D721Med (cell line): ENCODE data around the gene ITGB7.

Experiments
- DNase-seq: peaks from one replicate; pipeline ENCODE4 v3.0.0; 2011; ENCODE audit warnings: low spot score; ENCODE audit not compliant: insufficient read length
- FAIRE-seq: peaks from 2 replicates; lab custom pipeline; 2011; peaks lifted over from hg19 to GRCh38; lab: Jason Lieb, UNC
- TF ChIP-seq, protein P1 (sequence below): IDR thresholded peaks from 2 replicates; pipeline ENCODE4 v1.5.1; 2012; ENCODE audit warnings: mild to moderate bottlenecking, control low read depth; ENCODE audit not compliant: insufficient read depth; ENCODE audit errors: missing control alignments

The ITGB7 gene

DNA sequence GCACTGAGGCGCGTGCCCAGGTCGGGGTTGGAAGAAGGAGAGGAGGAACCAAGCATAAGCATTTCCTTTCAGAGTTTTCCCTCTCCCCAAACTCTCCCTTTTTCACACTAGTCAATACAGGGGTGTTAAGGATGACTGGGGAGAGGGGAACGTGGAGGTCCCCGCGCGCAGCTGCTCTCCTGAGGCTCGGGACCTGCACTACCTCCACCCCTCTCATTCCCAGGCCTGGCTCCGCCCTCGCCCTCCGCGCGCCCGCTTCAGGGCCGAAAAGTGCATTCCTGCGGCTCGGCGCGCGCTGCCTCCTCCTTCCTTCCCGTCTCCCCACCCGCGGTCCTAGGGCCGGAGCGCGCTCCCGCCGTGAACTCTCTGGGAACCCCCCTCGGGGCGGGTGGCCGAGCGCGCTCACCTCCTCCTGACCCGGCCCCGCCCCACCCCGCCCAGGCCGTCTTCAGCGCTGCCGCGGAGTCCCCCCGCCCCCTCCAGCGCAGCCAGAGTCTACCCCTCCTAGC lies 13.7 kb upstream of the ITGB7 start:
- DNase-seq (peak; percentile 91), FAIRE-seq (no peak)
- TF ChIP-seq, protein P1, sequence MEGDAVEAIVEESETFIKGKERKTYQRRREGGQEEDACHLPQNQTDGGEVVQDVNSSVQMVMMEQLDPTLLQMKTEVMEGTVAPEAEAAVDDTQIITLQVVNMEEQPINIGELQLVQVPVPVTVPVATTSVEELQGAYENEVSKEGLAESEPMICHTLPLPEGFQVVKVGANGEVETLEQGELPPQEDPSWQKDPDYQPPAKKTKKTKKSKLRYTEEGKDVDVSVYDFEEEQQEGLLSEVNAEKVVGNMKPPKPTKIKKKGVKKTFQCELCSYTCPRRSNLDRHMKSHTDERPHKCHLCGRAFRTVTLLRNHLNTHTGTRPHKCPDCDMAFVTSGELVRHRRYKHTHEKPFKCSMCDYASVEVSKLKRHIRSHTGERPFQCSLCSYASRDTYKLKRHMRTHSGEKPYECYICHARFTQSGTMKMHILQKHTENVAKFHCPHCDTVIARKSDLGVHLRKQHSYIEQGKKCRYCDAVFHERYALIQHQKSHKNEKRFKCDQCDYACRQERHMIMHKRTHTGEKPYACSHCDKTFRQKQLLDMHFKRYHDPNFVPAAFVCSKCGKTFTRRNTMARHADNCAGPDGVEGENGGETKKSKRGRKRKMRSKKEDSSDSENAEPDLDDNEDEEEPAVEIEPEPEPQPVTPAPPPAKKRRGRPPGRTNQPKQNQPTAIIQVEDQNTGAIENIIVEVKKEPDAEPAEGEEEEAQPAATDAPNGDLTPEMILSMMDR = no peak

DNA sequence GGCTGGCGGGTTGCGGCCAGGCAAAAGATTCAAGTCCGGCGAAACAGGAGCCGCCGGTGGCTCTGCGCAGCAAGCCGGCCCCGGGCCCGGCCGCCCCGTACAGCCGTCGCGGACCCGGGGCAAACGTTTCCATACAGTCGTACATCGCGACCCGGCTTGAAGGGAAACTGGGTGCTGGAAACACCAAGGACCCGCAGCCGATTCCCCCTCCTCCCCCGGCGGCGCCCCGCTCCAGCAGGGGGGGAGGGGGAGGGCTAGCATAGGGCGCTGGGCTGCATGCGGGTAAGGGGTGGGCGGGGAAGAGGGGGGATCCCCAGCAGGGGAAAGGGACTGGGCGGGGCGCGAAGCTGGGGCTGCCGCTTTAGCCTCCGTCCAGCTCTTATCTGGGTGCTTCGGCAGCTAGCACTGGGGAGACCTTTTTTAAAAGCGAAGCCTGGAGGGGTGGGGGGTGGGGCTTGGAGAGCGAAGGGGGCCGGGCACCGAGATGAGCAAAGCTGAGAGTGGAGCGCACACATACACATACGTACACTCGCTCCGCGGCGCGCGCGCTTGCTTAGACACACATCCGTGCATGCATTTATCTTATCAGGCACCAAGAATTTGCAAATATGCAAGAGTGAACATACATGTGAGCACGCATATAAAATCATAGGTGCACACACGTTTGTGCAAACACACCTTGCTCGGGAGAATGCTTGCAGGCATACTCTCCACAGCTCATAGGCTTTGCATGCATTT lies 13.1 kb upstream of the ITGB7 start:
- DNase-seq (no peak), FAIRE-seq (no peak)
- TF ChIP-seq, protein P1 = no peak

DNA sequence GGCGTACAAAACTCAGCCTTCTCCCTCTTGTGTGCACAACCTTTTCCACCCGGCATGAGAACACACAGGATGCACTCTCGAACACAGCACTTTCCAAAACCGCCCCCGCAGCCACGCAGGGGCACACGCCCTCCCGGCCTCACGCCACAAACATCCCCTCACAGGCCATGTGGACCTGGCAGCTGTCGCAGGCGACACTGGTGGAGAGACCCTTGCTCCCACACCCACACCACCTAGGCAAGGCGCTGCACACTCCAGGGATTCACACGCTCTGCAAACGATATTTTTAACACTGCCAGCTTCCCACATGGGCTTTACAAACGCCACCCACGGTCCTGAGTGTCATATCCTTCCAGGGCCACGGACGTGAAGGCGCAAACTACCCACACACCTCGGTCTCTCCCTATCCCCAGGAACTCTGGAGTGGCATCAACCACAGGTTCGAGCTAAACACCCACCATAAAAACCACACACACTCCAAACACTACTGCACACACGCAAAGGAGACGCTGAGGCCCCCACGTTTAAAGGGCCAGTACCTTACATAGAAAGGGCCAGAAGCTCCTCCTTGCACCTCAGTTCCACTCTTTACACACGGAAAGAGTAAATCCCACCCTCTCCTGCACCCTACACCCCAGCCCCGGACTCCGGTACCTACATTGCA lies 12.4 kb upstream of the ITGB7 start:
- DNase-seq (no peak), FAIRE-seq (no peak)
- TF ChIP-seq, protein P1 = no peak

DNA sequence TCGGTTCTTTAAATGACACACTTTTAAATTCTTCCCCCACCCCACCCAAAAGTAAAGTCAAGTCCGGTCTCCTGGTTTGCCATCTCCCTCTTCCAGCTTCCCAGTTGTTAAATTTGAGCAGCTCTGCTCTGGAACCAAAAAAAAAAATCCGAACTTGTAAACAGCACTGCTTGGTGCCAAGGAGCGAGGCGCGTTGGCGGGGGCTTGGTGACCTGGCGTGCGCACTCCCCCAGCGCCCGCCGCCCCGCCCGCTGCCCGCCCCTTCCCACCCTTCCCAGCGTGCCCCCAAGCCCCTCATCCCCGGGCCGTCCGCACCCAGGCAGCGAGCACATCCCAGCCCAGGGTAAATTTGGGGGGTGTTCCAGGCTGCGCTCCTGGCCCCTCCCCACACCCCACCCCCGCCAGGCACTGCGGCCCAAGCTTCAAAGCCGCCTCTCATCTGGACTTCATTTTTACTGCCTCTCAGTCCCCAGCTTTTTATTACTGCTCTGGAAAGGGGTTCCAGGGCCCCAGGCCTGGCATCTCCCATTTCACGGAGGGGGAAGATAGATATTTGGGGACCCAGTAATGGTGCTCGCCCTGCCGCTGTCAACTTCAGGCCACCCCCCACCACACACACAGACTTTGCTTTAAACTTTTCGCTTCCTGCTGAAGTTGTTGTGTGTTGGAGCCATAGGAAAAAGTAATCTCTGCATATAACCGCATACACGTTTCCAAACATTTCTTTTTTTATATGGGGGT lies 11.7 kb upstream of the ITGB7 start:
- TF ChIP-seq, protein P1 = no peak
- DNase-seq (no peak), FAIRE-seq (no peak)

DNA sequence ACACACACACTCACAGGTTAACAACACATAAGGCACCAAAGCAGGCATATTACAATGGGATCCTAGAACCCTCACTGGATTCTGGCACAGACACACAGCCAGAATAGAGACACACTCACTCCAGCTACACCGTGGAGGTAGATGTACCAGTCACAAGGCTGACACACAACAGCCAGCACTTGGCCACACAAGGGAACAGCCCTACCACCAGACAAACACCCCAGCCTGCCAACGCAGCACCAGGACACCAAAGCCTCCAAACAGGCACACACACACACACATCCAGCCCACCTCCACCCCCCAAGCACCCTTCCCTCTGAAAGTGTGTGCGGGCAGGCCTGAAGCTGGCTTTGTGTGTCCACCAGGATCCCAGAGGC lies 10.9 kb upstream of the ITGB7 start:
- TF ChIP-seq, protein P1 = no peak
- FAIRE-seq = no peak
- no peak for DNase-seq

DNA sequence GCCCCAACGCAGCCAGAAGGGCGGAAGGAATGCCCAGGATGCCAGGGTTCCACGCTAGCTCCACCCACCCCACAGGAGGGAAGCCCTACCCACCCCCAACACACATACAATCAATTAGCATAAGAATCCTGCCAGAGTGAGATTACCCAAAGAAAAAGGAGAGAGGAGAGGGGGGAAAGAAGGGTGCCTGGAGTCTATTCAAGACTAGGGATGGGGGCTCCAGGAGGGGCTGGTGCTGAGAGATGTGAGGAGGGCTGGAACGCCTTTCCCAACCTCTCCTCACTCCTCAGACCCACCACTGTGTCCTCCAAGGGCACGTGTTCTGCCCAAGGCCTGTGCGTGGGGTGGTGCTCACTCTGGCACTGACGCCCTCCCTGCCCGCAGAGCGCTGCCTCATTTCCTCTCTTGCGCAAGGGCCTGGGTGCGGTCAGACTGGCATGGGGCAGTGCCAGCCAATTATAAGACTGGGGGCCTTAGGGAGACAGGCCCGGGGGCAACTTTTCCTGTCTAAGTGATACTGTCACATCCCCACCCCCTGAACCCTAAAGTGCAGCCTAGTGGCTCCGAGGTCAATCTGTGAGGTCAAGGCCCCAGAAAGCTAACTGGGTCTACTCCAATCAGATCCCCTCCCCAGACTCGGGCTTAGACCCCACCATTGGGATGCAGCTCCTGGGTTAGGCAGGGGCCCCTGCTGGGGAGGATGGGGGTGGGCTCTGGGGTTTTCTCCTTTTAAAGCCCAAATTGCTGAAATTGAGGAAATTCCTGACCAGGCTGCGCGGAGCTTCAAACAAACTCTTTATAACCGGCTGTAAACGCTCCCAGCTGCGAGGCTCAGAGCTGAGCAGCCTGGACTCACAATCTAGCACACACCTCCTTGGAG lies 10.2 kb upstream of the ITGB7 start:
- DNase-seq (no peak), FAIRE-seq (no peak)
- TF ChIP-seq, protein P1 = no peak
